GM21717 (cell line): Measurements from ENCODE around the gene BRMS1L.

Experiments used
- ATAC-seq: cut with Tn5 transposase; IDR thresholded peaks from one replicate; pipeline ENCODE4 v1.9.1; 2021; ENCODE audit warnings: mild to moderate bottlenecking, moderate library complexity; ENCODE audit not compliant: unreplicated experiment

The BRMS1L gene

GRCh38 chr14:35865611-35866324 lies 39.6 kb downstream of the BRMS1L start:
- ATAC-seq = no peak

GRCh38 chr14:35866595-35867279 lies 40.6 kb downstream of the BRMS1L start:
- no peak for ATAC-seq

GRCh38 chr14:35867280-35867629 lies 41.1 kb downstream of the BRMS1L start:
- no peak for ATAC-seq

GRCh38 chr14:35875296-35875695 lies 49.2 kb downstream of the BRMS1L start:
- no peak for ATAC-seq

GRCh38 chr14:35877276-35877675 lies 51.1 kb downstream of the BRMS1L start:
- ATAC-seq = no peak

- no peak for ATAC-seq
Measured at GRCh38 chr14:35878272-35879150, 52.4 kb downstream of the BRMS1L start.

- no peak for ATAC-seq
Measured at GRCh38 chr14:35879151-35879648, 53.1 kb downstream of the BRMS1L start.

- ATAC-seq = no peak
Measured at GRCh38 chr14:35879654-35880249, 53.6 kb downstream of the BRMS1L start.

- no peak for ATAC-seq
Measured at GRCh38 chr14:35881280-35881679, 55.1 kb downstream of the BRMS1L start.

GRCh38 chr14:35883677-35884293 lies 57.6 kb downstream of the BRMS1L start:
- ATAC-seq = no peak

GRCh38 chr14:35890308-35890707 lies 64.2 kb downstream of the BRMS1L start:
- ATAC-seq = no peak

- no peak for ATAC-seq
Measured at GRCh38 chr14:35895256-35895655, 69.1 kb downstream of the BRMS1L start.

- no peak for ATAC-seq
Measured at GRCh38 chr14:35897616-35898111, 71.5 kb downstream of the BRMS1L start.

- no peak for ATAC-seq
Measured at GRCh38 chr14:35898217-35898775, 72.2 kb downstream of the BRMS1L start.

GRCh38 chr14:35900741-35901140 lies 74.6 kb downstream of the BRMS1L start:
- no peak for ATAC-seq

- ATAC-seq = no peak
Measured at GRCh38 chr14:35909665-35910064, 83.5 kb downstream of the BRMS1L start.

- no peak for ATAC-seq
Measured at GRCh38 chr14:35910191-35910590, 84.1 kb downstream of the BRMS1L start.

- no peak for ATAC-seq
Measured at GRCh38 chr14:35911097-35911496, 85.0 kb downstream of the BRMS1L start.

- no peak for ATAC-seq
Measured at GRCh38 chr14:35915185-35915584, 89.0 kb downstream of the BRMS1L start.

- no peak for ATAC-seq
Measured at GRCh38 chr14:35915775-35916174, 89.6 kb downstream of the BRMS1L start.
